Measurements from ENCODE around the gene ZWILCH. TPM values are rescaled to one million over a fixed set of nuclear protein-coding genes. Genes with fewer than 3 reads are reported as not detected.
A peak's percentile ranks its signal among the peaks of the same experiment; 100 is the strongest.

The ZWILCH gene
- total RNA-seq, 4 donors from 2014 or later, result 2.3 to 4.9 (median 3.6) TPM

GRCh38 chr15:66503780-66504562 lies 1.2 kb upstream of the ZWILCH start:
- intact Hi-C loops (cut with DNase I; ENCODE audit: low total_unique reads), result loop anchor here (5.0 kb wide), 1 partner anchor 1292 kb away; the partner anchor contains the start of gene CILP
- 0 to 1% methylated on average over 12 of the region's 12 CpGs for WGBS, 2 donors
- peak overlapping the region; percentile 78 for H3K4me3 ChIP-seq (ENCODE audit: low read depth, poor library complexity, severe bottlenecking)
- TF ChIP-seq POLR2A (IDR thresholded peaks at IDR 0.05), result no peak
- TF ChIP-seq, protein P1, sequence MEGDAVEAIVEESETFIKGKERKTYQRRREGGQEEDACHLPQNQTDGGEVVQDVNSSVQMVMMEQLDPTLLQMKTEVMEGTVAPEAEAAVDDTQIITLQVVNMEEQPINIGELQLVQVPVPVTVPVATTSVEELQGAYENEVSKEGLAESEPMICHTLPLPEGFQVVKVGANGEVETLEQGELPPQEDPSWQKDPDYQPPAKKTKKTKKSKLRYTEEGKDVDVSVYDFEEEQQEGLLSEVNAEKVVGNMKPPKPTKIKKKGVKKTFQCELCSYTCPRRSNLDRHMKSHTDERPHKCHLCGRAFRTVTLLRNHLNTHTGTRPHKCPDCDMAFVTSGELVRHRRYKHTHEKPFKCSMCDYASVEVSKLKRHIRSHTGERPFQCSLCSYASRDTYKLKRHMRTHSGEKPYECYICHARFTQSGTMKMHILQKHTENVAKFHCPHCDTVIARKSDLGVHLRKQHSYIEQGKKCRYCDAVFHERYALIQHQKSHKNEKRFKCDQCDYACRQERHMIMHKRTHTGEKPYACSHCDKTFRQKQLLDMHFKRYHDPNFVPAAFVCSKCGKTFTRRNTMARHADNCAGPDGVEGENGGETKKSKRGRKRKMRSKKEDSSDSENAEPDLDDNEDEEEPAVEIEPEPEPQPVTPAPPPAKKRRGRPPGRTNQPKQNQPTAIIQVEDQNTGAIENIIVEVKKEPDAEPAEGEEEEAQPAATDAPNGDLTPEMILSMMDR (IDR thresholded peaks at IDR 0.05), result no peak
- DNase-seq (ENCODE audit: low spot score in 2 of 2), result no peak

DNA sequence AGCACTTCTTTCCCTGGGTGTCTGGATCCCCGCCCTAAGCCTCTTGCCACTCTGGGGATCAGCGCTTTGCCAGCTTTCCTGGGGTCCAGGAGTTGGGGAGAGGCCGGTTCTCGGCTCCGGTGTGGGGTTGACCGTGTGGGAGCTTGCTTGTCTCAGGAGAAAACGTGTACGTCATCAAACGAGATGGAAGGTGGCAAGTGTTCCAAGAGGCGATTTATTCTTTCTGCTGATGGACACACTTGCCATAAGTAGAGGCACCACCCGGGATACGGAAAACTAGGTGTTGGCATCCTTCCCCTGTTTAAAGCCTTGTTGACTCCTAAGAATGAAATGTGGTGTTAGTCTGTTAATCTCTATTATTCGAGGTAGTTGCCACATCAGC lies 295 bp downstream of the ZWILCH start:
- TF ChIP-seq POLR2A (IDR thresholded peaks at IDR 0.05), result no peak
- TF ChIP-seq, protein P1 (IDR thresholded peaks at IDR 0.05), result no peak
- WGBS, 2 donors, result 0 to 2% methylated on average over 13 of the region's 13 CpGs
- intact Hi-C loops (cut with DNase I; ENCODE audit: low total_unique reads), result no loop called here
- DNase-seq (ENCODE audit: low spot score in 2 of 2), result peak in 1 of 2 donors; percentile 75
- H3K4me3 ChIP-seq (ENCODE audit: low read depth, poor library complexity, severe bottlenecking), result peak overlapping the region; percentile 78

- intact Hi-C loops (cut with DNase I; ENCODE audit: low total_unique reads), result no loop called here
- WGBS, 2 donors, result 33 to 42% methylated on average over 4 of the region's 4 CpGs
- no peak for DNase-seq (ENCODE audit: low spot score in 2 of 2)
- no peak for TF ChIP-seq POLR2A (IDR thresholded peaks at IDR 0.05)
- peak overlapping the region; percentile 78 for H3K4me3 ChIP-seq (ENCODE audit: low read depth, poor library complexity, severe bottlenecking)
Observed at GRCh38 chr15:66505818-66506217, 692 bp downstream of the ZWILCH start.

- no peak for DNase-seq (ENCODE audit: low spot score in 2 of 2)
- 91 to 92% methylated on average over 3 of the region's 3 CpGs for WGBS, 2 donors
- intact Hi-C loops (cut with DNase I; ENCODE audit: low total_unique reads), result no loop called here
- H3K4me3 ChIP-seq (ENCODE audit: low read depth, poor library complexity, severe bottlenecking), result no peak overlapping the region
- no peak for TF ChIP-seq POLR2A (IDR thresholded peaks at IDR 0.05)
- TF ChIP-seq, protein P1 (IDR thresholded peaks at IDR 0.05), result no peak
Observed at GRCh38 chr15:66508293-66508883, 3.3 kb downstream of the ZWILCH start.

DNA sequence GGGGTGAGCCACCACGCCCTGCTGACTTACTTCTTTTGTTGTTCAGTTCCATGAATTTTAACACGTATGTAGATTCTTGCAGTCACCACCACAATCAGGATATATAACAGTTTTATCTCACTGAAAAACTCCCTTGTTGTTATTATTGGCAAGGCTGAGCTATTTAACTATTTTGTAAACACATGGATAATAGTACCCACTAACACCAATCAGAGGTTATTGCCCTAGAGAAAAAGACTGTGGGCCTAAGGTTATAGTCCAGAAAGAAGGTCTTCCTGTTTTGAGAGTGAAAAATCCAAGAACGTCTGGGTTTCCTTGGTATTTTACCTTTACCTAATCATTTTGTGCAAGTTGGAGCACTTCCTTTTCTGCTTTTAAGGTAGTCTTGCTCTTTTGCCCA lies 9.5 kb downstream of the ZWILCH start:
- TF ChIP-seq, protein P1 (IDR thresholded peaks at IDR 0.05), result no peak
- TF ChIP-seq POLR2A (IDR thresholded peaks at IDR 0.05), result no peak
- intact Hi-C loops (cut with DNase I; ENCODE audit: low total_unique reads), result no loop called here
- no peak for DNase-seq (ENCODE audit: low spot score in 2 of 2)
- 80 to 85% methylated on average over 3 of the region's 3 CpGs for WGBS, 2 donors
- H3K4me3 ChIP-seq (ENCODE audit: low read depth, poor library complexity, severe bottlenecking), result no peak overlapping the region

GRCh38 chr15:66515901-66516322 lies 10.8 kb downstream of the ZWILCH start:
- WGBS, 2 donors, result 90 to 97% methylated on average over 2 of the region's 2 CpGs
- intact Hi-C loops (cut with DNase I; ENCODE audit: low total_unique reads), result no loop called here
- no peak for DNase-seq (ENCODE audit: low spot score in 2 of 2)
- no peak overlapping the region for H3K4me3 ChIP-seq (ENCODE audit: low read depth, poor library complexity, severe bottlenecking)
- TF ChIP-seq, protein P1 (IDR thresholded peaks at IDR 0.05), result no peak
- no peak for TF ChIP-seq POLR2A (IDR thresholded peaks at IDR 0.05)
